Measurements from ENCODE around the gene TSC1. TPM values are rescaled to one million over a fixed set of nuclear protein-coding genes. Genes with fewer than 3 reads are reported as not detected.

Gene TSC1
- total RNA-seq, result 29.2 and 40.4 TPM in 2 replicates

GRCh38 chr9:132944294-132945185, at the start of gene TSC1:
Gene TSC1 (minus strand): TSS chr9:132944616. CDS start chr9:132928872, 15,744 bp downstream.

DNA sequence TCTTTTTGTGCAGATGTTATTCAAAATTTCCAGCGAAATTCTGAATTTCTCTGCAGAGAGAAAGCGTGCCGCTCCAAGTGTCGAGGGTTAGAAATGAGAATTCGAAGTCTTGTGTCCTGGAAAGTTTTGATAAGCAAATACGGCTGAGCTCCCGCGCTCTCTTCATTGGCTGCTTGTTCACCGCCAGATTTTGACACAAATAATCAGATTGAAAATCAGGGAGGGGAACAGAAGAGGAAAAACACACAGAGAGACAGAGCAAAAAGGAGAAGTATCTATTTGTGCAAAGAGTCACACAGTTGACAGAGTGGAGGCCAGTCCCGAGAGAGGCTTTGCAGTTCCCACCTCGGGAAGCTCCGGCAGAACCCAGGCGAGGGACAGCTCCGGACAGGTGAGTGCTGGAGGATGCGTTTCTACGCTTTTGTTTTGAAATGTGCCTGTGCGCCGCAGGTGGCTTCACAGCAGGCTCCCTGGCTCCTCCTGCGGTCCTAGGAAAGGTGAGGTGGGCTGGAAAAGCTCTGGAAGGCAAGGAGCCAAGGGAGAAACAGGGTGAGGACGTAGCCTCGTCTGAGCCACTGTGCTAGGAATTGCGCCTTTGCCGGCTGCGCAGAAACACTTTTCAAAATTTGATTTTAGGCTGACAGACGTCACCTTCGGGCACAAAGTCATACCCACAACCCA, 34.2 kb upstream of the TSC1 start, which contains the start of gene GFI1B:
Gene GFI1B, plus strand, starts transcription at position 244 of the 681 bp plus-strand sequence. CDS start 7,985 bp downstream, outside the sequence.

DNA sequence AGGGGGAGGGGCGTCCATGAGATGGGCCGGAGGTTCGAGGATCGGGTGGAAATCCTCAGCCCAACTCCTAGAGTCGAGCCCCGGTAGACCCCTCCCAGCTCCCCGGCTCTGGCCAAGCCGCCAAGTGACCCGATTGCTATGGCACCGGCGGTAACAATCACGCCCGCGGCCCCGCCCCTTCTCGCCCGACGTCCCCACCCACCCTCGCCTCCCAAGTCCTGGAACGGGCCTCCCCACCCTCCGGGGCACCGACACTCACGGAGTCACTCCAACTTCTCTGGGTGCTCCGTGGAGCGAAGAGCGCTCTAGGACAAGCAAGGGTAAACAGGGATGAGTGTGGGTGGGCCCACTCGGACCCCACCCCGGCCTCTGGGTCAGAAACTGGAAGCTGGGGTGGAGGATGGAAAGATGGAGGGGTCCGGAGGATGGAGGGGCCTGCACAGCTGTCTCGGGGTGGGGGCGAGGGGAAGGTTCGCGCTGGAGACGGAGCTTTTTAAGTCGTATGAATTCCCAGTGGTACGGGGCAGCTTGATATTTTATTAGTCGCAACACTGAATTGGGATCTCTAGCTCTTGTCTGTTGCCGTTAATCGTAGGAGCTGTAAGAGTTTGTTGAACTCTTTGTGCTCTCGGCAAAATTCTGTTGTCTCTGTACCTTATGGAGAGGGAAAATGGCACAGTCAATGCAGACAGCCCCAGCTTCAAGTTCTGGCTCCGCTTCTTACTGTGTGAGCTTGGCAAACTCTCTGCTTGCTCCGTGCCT, 65.5 kb downstream of the TSC1 start, which contains the start of gene SPACA9:
Gene SPACA9, plus strand, starts transcription at position 204 of the 762 bp plus-strand sequence. CDS start 5,050 bp downstream, outside the sequence.

GRCh38 chr9:132877824-132878694, 66.4 kb downstream of the TSC1 start, which contains the start of gene AK8:
Gene AK8 (minus strand): TSS chr9:132878284. CDS start chr9:132878255, 29 bp downstream.

Other genes with a start within 250 kb of the TSC1 start
- gene AK8, start 66.3 kb downstream of the TSC1 start, total RNA-seq, result 0.26 and 0.47 TPM in 2 replicates
- gene SPACA9, start 65.7 kb downstream of the TSC1 start, total RNA-seq, result 2.7 and 4.9 TPM in 2 replicates
- not detected in 2 replicates for gene GFI1B, start 34.1 kb upstream of the TSC1 start, total RNA-seq
- 28.7 and 33.3 TPM in 2 replicates for gene GTF3C5, start 86.4 kb upstream of the TSC1 start, total RNA-seq
- 0.32 and 0.34 TPM in 2 replicates for gene CEL, start 117.4 kb upstream of the TSC1 start, total RNA-seq
- 20.2 and 20.4 TPM in 2 replicates for gene RALGDS, start 176.6 kb upstream of the TSC1 start, total RNA-seq
- 1.3 and 5.7 TPM in 2 replicates for gene GBGT1, start 219.3 kb upstream of the TSC1 start, total RNA-seq

Measured in bronchial smooth muscle cell (primary cell).